GM19328 (cell line): Measurements from ENCODE around the gene RILPL1.
"Not testable (repeated sequence)": the region's sequence is repeated elsewhere in the genome, so short reads cannot be mapped to it uniquely, and the experiment has no call there.

ENCODE experiments used
- ATAC-seq: cut with Tn5 transposase; IDR thresholded peaks from one replicate; pipeline ENCODE4 v1.9.1; 2021; ENCODE audit warnings: mild to moderate bottlenecking, moderate library complexity; ENCODE audit not compliant: unreplicated experiment

Gene RILPL1, protein sequence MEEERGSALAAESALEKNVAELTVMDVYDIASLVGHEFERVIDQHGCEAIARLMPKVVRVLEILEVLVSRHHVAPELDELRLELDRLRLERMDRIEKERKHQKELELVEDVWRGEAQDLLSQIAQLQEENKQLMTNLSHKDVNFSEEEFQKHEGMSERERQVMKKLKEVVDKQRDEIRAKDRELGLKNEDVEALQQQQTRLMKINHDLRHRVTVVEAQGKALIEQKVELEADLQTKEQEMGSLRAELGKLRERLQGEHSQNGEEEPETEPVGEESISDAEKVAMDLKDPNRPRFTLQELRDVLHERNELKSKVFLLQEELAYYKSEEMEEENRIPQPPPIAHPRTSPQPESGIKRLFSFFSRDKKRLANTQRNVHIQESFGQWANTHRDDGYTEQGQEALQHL

DNA sequence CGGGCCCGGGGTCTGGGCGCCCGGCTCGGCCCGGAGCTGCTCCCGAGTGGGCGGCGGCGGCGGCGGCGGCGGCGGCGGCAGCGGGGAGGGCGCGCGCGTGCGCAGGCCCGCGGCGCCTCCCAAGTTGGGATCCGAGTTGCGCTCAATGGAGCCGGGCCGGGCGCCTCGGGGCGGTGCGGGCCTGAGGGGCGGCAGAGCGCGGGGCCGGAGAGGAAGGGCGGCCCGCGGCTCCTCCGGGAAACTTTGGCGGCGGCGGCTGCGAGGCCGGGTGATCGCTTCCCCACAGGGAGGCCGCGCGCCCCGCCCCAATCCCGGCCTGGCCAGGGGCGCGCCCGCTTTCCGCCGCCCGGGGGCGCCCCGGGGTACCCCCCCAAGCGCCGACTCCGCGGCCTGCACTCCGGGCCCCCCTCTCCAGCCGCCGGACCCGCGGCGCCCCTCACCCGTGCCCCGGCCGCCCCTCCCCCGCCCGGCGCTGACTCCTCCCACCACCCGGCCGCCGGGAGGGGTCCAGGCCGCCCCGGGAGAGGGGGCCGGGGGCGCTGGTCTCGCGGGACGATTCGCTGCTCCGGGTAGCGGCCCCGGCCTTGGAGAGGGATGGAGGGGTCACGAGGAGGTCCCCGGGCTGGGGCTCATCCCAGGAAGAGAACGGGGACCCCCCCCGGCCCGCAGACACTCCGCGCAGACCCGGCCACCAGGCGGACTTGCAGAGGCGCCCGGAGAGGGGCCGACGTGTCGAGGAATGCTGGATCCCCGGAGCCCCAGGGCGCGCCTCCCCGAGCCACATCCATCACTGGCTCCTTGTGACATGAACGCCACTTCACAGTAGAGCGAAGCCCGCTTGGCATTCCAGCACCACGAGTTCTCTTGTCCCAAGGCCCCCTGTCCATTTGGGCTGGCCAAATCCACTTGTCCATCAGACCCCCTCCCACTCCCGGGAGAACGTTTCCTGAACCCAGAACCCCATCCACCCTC lies at the start of gene RILPL1:
Gene RILPL1 (minus strand): TSS at position 48 of the 972 bp plus-strand sequence. CDS start 237 bp downstream, outside the sequence.
- no peak for ATAC-seq

DNA sequence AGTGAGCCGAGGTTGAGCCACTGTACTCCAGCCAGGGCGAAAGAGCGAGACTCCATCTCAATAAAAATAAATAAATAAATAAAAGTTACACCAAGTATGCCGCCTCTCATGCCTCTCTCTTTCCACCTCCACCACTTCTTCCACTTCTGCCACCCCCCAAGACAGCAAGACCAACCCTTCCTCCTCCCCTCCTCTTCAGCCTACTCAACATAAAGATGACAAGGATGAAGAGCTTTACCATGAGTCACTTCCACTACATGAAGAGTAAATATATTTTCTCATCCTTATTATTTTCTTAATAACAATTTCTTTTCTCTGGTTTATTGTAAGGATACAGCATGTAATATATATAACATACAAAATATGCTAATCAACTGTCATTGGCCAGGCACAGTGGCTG lies 47.3 kb upstream of the RILPL1 start:
- ATAC-seq, result no peak

DNA sequence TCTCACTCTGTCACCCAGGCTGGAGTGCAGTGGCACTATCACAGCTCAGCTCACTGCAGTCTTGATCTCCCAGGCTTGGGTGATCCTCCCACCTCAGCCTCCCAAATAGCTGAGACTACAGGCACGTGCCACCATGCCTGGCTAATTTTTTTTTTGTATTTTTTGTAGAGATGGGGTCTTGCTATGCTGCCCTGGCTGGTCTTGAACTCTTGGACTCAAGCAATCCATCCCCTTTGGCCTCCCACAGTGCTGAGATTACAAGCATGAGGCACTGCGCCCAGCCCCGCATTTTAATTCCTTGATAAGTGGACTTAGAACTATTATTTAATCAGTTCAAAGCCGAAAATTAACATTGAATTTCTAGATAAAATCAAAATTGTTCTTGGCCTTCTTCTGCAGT lies 45.3 kb upstream of the RILPL1 start:
- not testable (repeated sequence) for ATAC-seq

DNA sequence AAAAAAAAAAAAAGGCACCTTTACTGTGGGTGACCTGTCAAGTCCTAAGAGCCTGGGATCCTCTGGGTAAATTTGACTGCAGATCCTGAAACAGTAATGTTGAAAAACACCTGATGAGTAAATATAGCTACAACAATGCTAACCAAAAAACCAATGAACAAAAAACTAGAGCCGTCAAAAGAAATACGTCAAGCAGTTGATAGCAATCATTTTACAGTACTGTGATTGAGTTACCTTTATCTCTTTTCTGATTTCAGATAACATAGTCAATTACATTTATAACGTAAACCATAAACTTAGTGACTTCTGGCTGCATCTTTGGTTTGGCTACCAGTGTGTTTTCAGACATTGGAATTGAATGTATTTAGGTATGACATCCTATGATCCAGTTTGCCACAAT lies 44.7 kb upstream of the RILPL1 start:
- ATAC-seq, result no peak

DNA sequence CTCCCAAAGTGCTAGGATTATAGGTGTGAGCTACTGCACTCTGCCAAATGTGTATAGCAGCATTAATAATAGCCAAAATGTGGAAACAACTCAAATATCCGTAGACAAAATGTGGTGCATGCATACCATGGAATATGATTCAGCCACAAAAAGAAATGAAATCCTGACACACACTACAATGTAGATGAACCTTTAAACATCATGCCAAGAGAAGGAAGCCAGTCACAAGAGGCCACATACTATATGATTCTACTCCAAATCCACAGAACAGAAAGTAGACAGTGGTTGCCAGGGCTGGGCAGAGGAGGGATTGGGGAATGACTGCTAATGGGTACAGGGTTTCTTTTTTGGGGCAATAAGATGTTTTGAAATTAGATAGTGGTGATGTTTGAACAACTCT lies 43.1 kb upstream of the RILPL1 start:
- no peak for ATAC-seq

DNA sequence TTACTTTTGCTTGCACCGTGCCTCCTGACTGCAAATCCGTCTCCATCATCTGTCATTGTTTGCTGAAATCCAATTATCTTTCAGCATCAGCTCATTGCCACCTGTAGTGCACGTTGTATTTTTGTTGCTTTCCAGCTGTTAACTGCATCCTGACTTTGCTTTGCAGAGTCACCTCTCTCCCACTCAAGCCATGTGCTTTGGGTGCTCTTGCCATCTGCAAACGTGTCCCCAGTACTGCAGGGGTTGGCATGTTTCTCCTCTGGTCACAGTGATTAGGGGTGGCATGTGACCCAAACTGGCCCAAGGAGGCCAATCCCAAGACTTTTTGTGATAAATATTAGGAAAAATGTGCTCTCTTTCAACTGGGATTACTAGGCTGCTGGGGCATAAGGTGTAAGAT lies 40.4 kb upstream of the RILPL1 start:
- ATAC-seq, result no peak

DNA sequence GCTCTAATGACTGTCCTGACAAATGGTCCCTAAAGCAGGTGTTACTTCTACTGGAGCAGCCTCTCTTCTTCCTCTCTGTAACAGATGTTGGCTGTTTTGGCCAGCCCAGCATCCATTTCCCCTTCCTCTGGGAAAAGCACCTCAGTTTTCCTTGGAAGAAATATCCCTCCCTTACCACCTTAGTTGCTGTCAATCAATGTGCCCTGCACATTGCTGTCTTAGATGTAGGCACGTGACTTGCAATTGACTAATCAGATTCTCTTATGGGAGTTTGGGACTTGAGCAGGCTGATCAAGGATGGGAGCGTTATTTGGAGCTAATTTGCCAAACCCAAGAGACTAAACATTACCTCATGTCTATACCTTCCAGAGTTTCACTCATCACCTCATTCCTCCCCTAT lies 38.9 kb upstream of the RILPL1 start:
- no peak for ATAC-seq

DNA sequence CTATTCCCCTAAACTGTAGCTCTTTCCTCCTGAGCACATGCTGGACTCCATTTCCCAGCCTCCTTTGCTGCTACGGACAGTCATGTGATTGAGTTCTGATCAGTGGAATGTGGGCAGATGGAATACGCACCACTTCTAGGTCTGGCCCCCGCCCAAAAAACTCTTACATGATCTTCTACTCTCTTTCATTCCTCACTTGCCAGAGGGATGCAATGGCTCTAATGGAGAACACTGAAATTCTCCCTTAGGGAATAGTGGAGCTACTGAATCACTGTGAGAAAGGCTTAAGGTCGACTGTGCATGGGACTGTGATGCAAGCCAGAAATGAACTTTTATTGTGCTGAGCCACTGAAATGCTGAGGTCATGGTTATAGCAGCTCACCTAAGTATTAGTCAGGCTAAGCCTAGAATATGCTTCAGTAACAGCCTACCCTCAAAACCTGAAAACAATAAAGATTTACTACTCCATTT lies 37.9 kb upstream of the RILPL1 start:
- no peak for ATAC-seq

DNA sequence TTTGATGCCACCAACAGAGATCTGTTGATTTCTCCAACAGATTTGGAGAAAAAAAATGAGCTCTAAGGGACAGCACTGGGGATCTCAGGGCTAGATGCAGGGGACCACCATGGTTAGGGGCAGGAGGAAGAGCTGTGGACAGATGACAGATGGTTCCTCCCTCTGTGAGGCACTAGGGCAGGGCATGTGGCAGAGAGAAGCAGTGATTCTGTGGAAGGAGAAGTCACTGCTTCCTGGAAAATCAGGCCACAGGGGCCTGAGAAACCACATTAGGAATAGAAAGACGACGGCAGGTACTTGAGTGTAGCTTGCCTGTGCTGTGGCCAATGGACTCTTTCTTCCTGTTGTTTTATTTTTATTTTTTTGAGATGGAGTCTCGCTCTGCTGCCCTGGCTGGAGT lies 25.9 kb upstream of the RILPL1 start:
- ATAC-seq, result no peak

DNA sequence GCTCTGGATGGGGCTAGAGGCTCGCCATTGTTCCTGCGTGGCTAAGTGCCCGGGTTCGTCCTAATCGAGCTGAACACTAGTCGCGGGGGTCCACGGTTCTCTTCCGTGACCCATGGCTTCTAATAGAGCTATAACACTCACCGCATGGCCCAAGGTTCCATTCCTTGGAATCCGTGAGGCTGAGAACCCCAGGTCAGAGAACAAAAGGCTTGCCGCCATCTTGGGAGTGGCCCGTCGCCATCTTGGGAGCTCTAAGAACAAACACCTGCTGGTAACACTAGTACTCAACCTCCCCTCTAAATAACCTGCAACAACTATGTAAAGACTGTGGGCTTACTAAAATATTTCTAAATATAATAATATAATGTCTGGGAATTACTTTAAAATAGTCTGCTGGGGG lies 25.0 kb upstream of the RILPL1 start:
- ATAC-seq, result not testable (repeated sequence)

DNA sequence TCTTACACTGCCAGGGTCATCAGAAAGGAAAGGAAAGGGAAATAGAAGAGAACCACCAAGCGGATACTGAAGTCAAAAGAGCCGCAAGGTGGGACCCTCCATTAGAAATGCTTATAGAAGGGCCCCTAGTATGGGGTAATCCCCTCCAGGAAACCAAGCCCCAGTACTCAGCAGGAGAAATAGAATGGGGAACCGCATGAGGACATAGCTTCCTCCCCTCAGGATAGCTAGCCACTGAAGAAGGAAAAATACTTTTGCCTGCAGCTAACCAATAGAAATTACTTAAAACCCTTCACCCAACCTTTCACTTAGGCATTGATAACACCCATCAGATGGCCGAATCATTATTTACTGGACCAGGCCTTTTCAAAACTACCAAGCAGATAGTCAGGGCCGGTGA lies 21.3 kb upstream of the RILPL1 start:
- ATAC-seq, result not testable (repeated sequence)

DNA sequence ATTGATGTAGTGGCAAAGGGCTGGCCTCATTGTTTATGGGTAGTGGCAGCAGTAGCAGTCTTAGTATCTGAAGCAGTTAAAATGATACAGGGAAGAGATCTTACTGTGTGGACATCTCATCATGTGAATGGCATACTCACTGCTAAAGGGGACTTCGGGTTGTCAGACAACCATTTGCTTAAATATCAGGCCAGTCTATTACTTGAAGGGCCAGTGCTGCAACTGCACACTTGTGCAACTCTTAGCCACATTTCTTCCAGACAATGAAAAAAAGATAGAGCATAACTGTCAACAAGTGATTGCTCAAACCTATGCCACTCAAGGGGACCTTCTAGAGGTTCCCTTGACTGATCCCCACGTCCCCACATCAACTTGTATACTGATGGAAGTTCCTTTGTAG lies 20.6 kb upstream of the RILPL1 start:
- not testable (repeated sequence) for ATAC-seq

DNA sequence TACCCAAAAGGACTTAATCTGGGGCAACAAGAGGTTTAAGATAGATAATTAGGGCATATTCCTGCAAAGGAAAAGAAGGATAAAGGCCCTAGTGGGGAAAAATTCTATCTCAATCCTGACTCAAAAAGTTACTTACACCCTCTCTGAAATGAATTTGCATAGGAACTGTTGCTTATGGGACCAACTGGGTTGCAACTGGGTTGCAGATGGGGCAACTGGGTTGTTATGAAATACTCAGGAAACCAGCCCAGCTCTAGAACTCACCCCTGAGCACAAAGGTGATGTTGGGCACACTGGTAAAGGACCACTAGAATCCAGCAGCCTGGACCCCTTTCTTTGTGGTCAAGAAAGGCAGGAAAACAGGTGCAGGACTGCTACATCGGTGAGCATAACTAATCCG lies 17.2 kb upstream of the RILPL1 start:
- no peak for ATAC-seq

DNA sequence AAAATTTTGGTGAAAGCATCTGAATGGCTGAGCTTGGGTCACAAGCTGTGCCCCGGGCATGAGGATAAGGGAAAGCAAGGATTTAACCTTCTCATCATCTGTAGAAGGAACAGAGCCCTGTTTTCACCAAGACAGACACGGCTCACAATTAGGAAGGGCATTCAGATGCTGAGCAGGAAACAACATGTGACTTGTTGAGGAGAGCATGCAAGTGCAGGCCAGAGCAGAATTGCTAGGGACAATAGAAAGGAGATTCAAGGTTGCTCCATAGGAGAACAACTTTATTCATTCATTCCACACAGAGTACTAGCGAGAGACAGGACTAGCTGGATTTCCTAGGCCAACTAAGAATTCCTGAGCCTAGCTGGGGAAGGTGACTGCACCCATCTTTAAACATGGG lies 14.6 kb upstream of the RILPL1 start:
- ATAC-seq, result no peak

DNA sequence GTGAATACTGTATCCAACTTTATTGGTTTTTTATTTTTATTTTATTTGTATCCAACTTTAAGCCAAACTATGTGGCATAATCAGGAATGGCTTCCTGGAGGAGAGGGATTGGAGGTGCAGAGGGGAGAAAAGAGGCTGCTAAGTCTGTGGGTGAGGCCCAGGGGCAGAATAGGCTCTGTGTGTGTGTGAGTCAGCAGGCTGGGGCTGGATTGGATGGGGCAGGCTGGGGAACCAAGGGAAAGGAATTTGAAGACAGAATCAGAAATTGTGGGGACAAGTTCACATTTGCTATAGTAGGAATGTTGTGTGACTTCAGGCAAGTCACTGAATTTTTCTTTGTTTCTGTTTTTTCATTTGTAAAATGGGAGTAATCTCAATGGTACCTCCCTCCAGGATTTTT lies 12.8 kb upstream of the RILPL1 start:
- no peak for ATAC-seq

DNA sequence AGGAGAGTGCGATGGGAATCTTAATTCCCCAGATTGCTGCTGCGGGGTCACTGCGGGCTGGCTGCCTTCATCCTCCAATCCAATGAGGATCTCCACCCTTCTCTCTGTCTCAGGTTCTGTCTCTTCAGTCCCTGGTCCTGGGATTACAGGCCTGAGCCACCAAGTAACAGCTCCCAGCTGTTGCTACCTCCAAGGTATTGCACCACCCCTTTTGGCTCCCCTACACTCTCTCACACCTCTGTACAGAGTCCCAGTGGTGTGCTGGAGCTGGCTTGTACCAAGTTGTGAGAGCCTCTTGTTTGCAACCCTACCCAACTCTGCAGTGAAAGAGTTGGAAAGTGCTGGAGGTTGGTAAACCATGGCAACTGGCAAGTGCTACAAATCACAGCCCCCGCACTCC lies 10.0 kb upstream of the RILPL1 start:
- no peak for ATAC-seq

DNA sequence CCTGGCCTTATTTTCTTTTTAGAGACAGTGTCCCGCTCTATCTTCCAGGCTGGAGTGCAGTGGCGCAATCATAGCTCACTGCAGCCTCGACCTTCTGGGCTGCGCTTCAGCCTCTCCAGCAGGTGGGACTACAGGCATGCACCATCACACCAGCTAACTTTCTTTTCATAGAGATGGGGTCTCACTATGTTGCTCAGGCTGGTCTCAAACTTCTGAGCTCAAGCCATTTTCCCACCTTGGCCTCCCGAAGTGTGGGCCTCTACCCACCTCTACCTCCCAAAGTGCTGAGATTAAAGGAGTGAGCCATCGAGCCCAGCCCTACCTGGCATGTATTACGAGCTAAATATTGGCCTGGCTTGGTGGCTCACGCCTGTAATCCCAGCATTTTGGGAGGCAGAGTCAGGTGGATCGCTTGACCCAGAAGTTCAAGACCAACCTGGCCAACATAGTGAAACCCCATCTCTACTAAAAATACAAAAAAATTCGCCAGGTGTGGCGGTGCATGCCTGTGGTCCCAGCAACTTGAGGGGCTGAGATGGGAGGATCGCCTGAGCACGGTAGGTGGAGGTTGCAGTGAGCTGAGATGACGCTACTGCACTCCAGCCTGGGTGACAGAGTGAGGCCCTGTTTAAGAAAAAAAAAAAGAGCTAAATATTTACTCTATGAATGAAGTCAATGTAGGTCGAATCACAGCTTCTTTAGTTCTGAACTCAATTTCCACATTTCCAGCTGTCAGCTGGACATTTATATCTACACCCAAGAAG lies 7.6 kb upstream of the RILPL1 start:
- no peak for ATAC-seq

DNA sequence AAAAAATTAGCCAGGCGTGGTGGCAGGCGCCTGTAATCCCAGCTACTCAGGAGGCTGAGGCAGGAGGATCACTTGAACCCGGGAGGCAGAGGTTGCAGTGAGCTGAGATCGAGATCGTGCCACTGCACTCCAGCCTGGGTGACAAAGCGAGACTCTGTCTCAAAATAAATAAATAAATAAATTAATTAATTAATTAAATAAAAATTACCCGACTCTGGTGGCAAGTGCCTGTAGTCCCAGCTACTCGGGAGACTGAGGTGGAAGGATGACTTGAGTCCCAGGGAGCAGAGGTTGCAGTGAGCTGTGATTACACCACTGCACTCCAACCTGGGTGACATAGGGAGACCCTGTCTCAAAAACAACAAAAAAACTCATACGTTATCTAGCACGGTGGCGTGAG lies 2.4 kb upstream of the RILPL1 start:
- not testable (repeated sequence) for ATAC-seq

DNA sequence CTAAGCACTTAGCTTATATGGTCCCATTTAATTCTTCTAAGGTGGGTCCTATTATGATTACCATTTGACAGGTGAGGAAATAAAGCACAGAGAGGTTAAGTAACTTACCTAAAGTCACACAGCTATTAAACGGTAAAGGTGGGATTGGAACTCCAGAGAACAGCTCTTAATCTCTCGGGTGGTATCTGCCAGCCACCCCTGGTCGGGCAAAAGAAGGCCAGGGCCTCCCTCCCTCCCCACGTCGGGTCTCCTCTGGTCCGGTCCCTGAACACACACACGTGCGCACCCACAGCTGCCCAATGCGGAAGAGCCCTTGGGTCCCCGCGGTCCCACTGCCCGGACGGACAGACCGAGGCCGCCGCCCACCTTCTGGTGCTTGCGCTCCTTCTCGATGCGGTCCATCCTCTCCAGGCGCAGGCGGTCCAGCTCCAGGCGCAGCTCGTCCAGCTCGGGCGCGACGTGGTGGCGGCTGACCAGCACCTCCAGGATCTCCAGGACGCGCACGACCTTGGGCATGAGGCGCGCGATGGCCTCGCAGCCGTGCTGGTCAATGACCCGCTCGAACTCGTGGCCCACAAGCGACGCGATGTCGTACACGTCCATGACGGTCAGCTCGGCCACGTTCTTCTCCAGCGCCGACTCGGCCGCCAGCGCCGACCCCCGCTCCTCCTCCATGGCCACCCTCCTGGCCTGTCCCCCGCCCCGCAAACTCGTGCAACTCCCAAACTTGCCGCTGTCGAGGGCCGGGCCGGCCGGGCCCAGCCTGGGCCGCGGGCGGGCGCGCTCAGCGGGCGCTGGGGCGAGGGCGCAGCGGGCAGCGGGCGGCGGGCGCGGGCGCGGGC lies 490 bp downstream of the RILPL1 start:
- no peak for ATAC-seq

DNA sequence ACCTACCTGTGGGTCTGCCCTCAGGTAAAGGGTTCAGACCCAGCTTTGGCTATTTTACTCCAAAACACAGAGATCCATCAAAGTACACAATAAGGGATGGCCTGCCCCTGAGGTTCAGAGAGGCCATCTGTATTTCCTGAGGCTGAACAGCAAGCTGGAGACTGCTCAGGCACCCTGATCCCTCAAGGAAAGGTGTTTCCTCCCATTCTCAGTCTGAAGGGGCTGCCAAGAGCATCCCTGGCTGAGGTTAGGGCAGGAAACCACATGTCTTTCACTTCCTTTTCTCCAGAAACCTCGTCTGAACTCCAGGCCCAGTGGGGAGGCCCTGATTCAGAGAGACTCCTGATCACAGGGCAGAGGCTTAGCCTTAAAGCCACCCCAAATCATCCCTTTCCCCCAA lies 1.5 kb downstream of the RILPL1 start:
- ATAC-seq, result no peak
